Measurements from ENCODE around the gene NBEAL2. TPM values are rescaled to one million over a fixed set of nuclear protein-coding genes. Genes with fewer than 3 reads are reported as not detected.

NBEAL2 gene
- polyA plus RNA-seq, 1 donor from 2014 or later, result 3.3 TPM

DNA sequence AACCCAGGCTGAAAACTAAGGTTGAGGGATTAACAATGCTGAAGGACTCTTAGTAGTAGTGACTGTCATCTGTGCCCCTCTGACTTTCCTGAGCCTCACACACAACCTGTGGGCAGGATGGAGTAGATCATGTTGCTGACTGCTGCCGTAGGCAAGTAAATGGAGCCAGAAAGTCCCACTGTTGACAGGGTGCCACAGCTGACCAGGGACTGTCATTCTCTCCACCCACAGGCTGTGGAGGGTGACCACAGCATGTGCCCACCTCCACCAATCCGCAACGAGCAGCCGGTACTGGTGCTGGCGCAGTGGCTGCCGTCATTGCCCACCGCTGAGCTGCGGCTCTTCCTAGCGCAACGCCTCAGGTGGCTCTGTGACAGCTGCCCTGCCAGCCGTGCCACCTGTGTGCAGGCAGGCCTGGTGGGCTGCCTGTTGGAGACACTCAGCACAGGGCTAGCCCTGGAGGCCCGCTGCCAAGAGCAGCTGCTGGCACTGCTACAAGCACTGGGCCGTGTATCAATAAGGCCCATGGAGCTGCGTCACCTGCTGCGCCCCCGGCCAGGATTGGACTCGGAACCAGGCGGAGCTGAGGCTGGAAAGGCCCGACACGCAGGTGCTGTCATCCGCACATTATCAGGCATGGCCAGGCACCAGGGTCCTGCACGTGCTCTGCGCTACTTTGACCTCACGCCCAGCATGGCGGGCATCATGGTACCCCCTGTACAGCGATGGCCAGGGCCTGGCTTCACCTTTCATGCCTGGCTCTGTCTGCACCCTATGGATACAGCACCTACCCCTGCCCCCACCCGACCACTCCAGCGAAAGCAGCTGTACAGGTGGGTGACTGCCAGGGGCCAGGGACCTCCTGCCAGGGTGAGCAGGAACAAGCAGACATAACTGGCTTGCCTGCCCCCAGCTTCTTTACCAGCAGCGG lies 15.6 kb downstream of the NBEAL2 start:
- no peak overlapping the region for H3K4me3 ChIP-seq (ENCODE audit: low read length)
- H3K9me3 ChIP-seq (ENCODE audit: low read length), result no peaks in the 10 kb centered on the region
- H3K4me2 ChIP-seq (ENCODE audit: low read length), result no peak overlapping the region
- H3K9ac ChIP-seq (ENCODE audit: low read length), result no peak overlapping the region
- H2AFZ ChIP-seq (ENCODE audit: low read depth, low read length), result no peak overlapping the region
- no peaks in the 10 kb centered on the region for H3K9me2 ChIP-seq (ENCODE audit: insufficient read depth, low read length)
- no peaks in the 10 kb centered on the region for H3K36me3 ChIP-seq (ENCODE audit: insufficient read depth, low read length)
- H3K27me3 ChIP-seq (ENCODE audit: insufficient read depth, low read depth, low read length), result no peaks in the 10 kb centered on the region
- H3F3A ChIP-seq (ENCODE audit: insufficient read depth, low read length, poor library complexity, severe bottlenecking), result no peaks in the 10 kb centered on the region
- no peaks in the 10 kb centered on the region for H3K79me2 ChIP-seq (replicated peaks; ENCODE audit: insufficient read depth, low read length)
- TF ChIP-seq POLR2AphosphoS5 (IDR thresholded peaks at IDR 0.05) (no peak), EZH2 (IDR thresholded peaks at IDR 0.05; ENCODE audit: borderline replicate concordance, insufficient read depth, low read length, poor library complexity, severe bottlenecking) (no peak), SMC3 (conservative IDR thresholded peaks at IDR 0.05; ENCODE audit: poor library complexity) (no peak), TAF1 (IDR thresholded peaks at IDR 0.05; ENCODE audit: low read depth) (no peak), EP300 (conservative IDR thresholded peaks at IDR 0.05; ENCODE audit: poor library complexity, severe bottlenecking) (no peak), MXI1 (conservative IDR thresholded peaks at IDR 0.05; ENCODE audit: poor library complexity, severe bottlenecking) (no peak), RAD21 (conservative IDR thresholded peaks at IDR 0.05) (no peak)
- TF ChIP-seq, protein P1, sequence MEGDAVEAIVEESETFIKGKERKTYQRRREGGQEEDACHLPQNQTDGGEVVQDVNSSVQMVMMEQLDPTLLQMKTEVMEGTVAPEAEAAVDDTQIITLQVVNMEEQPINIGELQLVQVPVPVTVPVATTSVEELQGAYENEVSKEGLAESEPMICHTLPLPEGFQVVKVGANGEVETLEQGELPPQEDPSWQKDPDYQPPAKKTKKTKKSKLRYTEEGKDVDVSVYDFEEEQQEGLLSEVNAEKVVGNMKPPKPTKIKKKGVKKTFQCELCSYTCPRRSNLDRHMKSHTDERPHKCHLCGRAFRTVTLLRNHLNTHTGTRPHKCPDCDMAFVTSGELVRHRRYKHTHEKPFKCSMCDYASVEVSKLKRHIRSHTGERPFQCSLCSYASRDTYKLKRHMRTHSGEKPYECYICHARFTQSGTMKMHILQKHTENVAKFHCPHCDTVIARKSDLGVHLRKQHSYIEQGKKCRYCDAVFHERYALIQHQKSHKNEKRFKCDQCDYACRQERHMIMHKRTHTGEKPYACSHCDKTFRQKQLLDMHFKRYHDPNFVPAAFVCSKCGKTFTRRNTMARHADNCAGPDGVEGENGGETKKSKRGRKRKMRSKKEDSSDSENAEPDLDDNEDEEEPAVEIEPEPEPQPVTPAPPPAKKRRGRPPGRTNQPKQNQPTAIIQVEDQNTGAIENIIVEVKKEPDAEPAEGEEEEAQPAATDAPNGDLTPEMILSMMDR (IDR thresholded peaks at IDR 0.05; ENCODE audit: poor library complexity, severe bottlenecking), result no peak
- H4K20me1 ChIP-seq (ENCODE audit: insufficient read depth), result no peaks in the 10 kb centered on the region
- H3K27ac ChIP-seq (ENCODE audit: low read length), result no peak overlapping the region

DNA sequence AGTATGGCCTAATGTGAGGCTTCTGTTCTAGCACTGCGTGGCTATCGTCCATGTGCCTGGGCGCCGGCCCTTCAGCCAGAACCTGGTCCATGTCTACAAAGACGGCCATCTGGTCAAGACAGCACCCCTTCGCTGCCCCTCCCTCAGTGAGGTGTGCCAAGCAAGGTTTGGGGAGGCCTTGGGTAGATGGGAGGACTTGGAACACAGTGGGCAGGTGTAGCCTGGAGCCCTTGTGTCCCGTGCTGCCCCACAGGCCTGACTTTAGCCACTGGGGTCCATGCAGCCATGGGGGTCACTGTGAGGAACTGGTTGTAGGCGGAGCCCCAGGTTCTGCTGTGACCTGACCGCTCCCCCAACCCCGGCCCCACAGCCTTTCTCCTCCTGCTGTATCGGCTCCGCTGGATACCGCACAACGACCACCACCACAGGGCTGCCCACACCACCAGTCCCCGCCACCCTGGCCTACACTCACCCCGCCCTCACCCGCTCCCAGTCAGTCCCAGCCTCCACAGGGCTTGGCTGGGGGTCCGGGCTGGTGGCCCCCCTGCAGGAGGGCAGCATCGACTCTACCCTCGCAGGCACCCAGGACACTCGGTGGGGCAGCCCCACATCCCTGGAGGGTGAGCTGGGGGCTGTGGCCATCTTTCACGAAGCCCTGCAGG lies 16.6 kb downstream of the NBEAL2 start:
- no peak overlapping the region for H3K4me3 ChIP-seq (ENCODE audit: low read length)
- no peaks in the 10 kb centered on the region for H4K20me1 ChIP-seq (ENCODE audit: insufficient read depth)
- no peaks in the 10 kb centered on the region for H3K36me3 ChIP-seq (ENCODE audit: insufficient read depth, low read length)
- H3K4me2 ChIP-seq (ENCODE audit: low read length), result no peak overlapping the region
- no peaks in the 10 kb centered on the region for H3K9me2 ChIP-seq (ENCODE audit: insufficient read depth, low read length)
- no peak overlapping the region for H3K9ac ChIP-seq (ENCODE audit: low read length)
- no peaks in the 10 kb centered on the region for H3F3A ChIP-seq (ENCODE audit: insufficient read depth, low read length, poor library complexity, severe bottlenecking)
- TF ChIP-seq EZH2 (IDR thresholded peaks at IDR 0.05; ENCODE audit: borderline replicate concordance, insufficient read depth, low read length, poor library complexity, severe bottlenecking) (no peak), MXI1 (conservative IDR thresholded peaks at IDR 0.05; ENCODE audit: poor library complexity, severe bottlenecking) (no peak), EP300 (conservative IDR thresholded peaks at IDR 0.05; ENCODE audit: poor library complexity, severe bottlenecking) (no peak), TAF1 (IDR thresholded peaks at IDR 0.05; ENCODE audit: low read depth) (no peak), SMC3 (conservative IDR thresholded peaks at IDR 0.05; ENCODE audit: poor library complexity) (no peak), POLR2AphosphoS5 (IDR thresholded peaks at IDR 0.05) (no peak), RAD21 (conservative IDR thresholded peaks at IDR 0.05) (no peak)
- TF ChIP-seq, protein P2, sequence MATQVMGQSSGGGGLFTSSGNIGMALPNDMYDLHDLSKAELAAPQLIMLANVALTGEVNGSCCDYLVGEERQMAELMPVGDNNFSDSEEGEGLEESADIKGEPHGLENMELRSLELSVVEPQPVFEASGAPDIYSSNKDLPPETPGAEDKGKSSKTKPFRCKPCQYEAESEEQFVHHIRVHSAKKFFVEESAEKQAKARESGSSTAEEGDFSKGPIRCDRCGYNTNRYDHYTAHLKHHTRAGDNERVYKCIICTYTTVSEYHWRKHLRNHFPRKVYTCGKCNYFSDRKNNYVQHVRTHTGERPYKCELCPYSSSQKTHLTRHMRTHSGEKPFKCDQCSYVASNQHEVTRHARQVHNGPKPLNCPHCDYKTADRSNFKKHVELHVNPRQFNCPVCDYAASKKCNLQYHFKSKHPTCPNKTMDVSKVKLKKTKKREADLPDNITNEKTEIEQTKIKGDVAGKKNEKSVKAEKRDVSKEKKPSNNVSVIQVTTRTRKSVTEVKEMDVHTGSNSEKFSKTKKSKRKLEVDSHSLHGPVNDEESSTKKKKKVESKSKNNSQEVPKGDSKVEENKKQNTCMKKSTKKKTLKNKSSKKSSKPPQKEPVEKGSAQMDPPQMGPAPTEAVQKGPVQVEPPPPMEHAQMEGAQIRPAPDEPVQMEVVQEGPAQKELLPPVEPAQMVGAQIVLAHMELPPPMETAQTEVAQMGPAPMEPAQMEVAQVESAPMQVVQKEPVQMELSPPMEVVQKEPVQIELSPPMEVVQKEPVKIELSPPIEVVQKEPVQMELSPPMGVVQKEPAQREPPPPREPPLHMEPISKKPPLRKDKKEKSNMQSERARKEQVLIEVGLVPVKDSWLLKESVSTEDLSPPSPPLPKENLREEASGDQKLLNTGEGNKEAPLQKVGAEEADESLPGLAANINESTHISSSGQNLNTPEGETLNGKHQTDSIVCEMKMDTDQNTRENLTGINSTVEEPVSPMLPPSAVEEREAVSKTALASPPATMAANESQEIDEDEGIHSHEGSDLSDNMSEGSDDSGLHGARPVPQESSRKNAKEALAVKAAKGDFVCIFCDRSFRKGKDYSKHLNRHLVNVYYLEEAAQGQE (IDR thresholded peaks at IDR 0.05; ENCODE audit: borderline replicate concordance), result no peak
- TF ChIP-seq, protein P1 (IDR thresholded peaks at IDR 0.05; ENCODE audit: poor library complexity, severe bottlenecking), result no peak
- no peaks in the 10 kb centered on the region for H3K79me2 ChIP-seq (replicated peaks; ENCODE audit: insufficient read depth, low read length)
- no peaks in the 10 kb centered on the region for H3K9me3 ChIP-seq (ENCODE audit: low read length)
- H3K27me3 ChIP-seq (ENCODE audit: insufficient read depth, low read depth, low read length), result no peaks in the 10 kb centered on the region
- no peak overlapping the region for H2AFZ ChIP-seq (ENCODE audit: low read depth, low read length)
- no peak overlapping the region for H3K27ac ChIP-seq (ENCODE audit: low read length)

All from neural cell (in vitro differentiated cells).